GM12874 (cell line): ENCODE results near the gene DPY19L1.

Source experiments
- CTCF ChIP-seq: IDR thresholded peaks from 2 replicates; pipeline ENCODE4 v1.5.1; 2011; ENCODE audit warnings: low read depth, mild to moderate bottlenecking, control low read depth, low read length, moderate library complexity; ENCODE audit not compliant: insufficient read depth

DPY19L1 gene

GRCh38 chr7:35007768-35008167, 29.5 kb downstream of the DPY19L1 start:
- no peak for TF ChIP-seq CTCF

GRCh38 chr7:35004531-35005095, 32.7 kb downstream of the DPY19L1 start:
- TF ChIP-seq CTCF: no peak

GRCh38 chr7:35003679-35004303, 33.5 kb downstream of the DPY19L1 start:
- no peak for TF ChIP-seq CTCF

GRCh38 chr7:34995757-34996156, 41.5 kb downstream of the DPY19L1 start:
- TF ChIP-seq CTCF: no peak

GRCh38 chr7:34991938-34992840, 45.1 kb downstream of the DPY19L1 start:
- TF ChIP-seq CTCF: no peak

- no peak for TF ChIP-seq CTCF
Observed at GRCh38 chr7:34982371-34983019, 54.8 kb downstream of the DPY19L1 start.

GRCh38 chr7:34973400-34973760, 63.9 kb downstream of the DPY19L1 start:
- no peak for TF ChIP-seq CTCF
